ENCODE data around the gene DDX54.

Gene DDX54

GRCh38 chr12:113128802-113129663 lies 56.2 kb downstream of the DDX54 start:
- no peak overlapping the region for H3K9ac ChIP-seq (ENCODE audit: low read depth, low read length, poor library complexity, severe bottlenecking)
- no peaks in the 10 kb centered on the region for H4K20me1 ChIP-seq (ENCODE audit: insufficient read depth, low read length, poor library complexity, severe bottlenecking)
- no peaks in the 10 kb centered on the region for H3K79me2 ChIP-seq (ENCODE audit: insufficient read depth, low read length)
- H3K4me1 ChIP-seq (ENCODE audit: insufficient read depth, low read length, poor library complexity, severe bottlenecking) = no peaks in the 10 kb centered on the region
- no peak overlapping the region for H3K4me2 ChIP-seq (ENCODE audit: low read depth, low read length, poor library complexity, severe bottlenecking)
- H3K27me3 ChIP-seq (ENCODE audit: insufficient read depth, low read length, poor library complexity, severe bottlenecking) = no peaks in the 10 kb centered on the region
- no peaks in the 10 kb centered on the region for H3K9me2 ChIP-seq (replicated peaks; ENCODE audit: low read depth, low read length)
- no peaks in the 10 kb centered on the region for H3F3A ChIP-seq (ENCODE audit: low read depth)
- H3K9me3 ChIP-seq (ENCODE audit: insufficient read depth, low read depth, low read length) = no peaks in the 10 kb centered on the region
- no peak overlapping the region for H3K4me3 ChIP-seq (ENCODE audit: low read length, poor library complexity, severe bottlenecking)
- no peak overlapping the region for H2AFZ ChIP-seq (ENCODE audit: low read length)
- H3K36me3 ChIP-seq (ENCODE audit: insufficient read depth, low read length) = no peaks in the 10 kb centered on the region
- TF ChIP-seq CTCF (conservative IDR thresholded peaks at IDR 0.05; ENCODE audit: low read length) (no peak), EZH2phosphoT487 (IDR thresholded peaks at IDR 0.05; ENCODE audit: borderline replicate concordance) (no peak)

GRCh38 chr12:113127791-113128199 lies 57.5 kb downstream of the DDX54 start:
- H3K4me2 ChIP-seq (ENCODE audit: low read depth, low read length, poor library complexity, severe bottlenecking) = no peak overlapping the region
- H3K9me2 ChIP-seq (replicated peaks; ENCODE audit: low read depth, low read length) = no peaks in the 10 kb centered on the region
- no peaks in the 10 kb centered on the region for H3K27me3 ChIP-seq (ENCODE audit: insufficient read depth, low read length, poor library complexity, severe bottlenecking)
- H3K9ac ChIP-seq (ENCODE audit: low read depth, low read length, poor library complexity, severe bottlenecking) = no peak overlapping the region
- H3F3A ChIP-seq (ENCODE audit: low read depth) = no peaks in the 10 kb centered on the region
- no peak for TF ChIP-seq EZH2phosphoT487 (IDR thresholded peaks at IDR 0.05; ENCODE audit: borderline replicate concordance)
- TF ChIP-seq CTCF (conservative IDR thresholded peaks at IDR 0.05; ENCODE audit: low read length) = no peak
- H3K4me1 ChIP-seq (ENCODE audit: insufficient read depth, low read length, poor library complexity, severe bottlenecking) = no peaks in the 10 kb centered on the region
- H3K79me2 ChIP-seq (ENCODE audit: insufficient read depth, low read length) = no peaks in the 10 kb centered on the region
- peaks cover 5% of the 10 kb centered on the region for H3K9me3 ChIP-seq (ENCODE audit: insufficient read depth, low read depth, low read length)
- no peaks in the 10 kb centered on the region for H4K20me1 ChIP-seq (ENCODE audit: insufficient read depth, low read length, poor library complexity, severe bottlenecking)
- no peak overlapping the region for H3K4me3 ChIP-seq (ENCODE audit: low read length, poor library complexity, severe bottlenecking)
- no peaks in the 10 kb centered on the region for H3K36me3 ChIP-seq (ENCODE audit: insufficient read depth, low read length)
- H2AFZ ChIP-seq (ENCODE audit: low read length) = no peak overlapping the region

GRCh38 chr12:113120670-113121370 lies 64.5 kb downstream of the DDX54 start:
- no peaks in the 10 kb centered on the region for H3K36me3 ChIP-seq (ENCODE audit: insufficient read depth, low read length)
- peaks cover 5% of the 10 kb centered on the region for H3K9me3 ChIP-seq (ENCODE audit: insufficient read depth, low read depth, low read length)
- H3K4me3 ChIP-seq (ENCODE audit: low read length, poor library complexity, severe bottlenecking) = no peak overlapping the region
- no peak overlapping the region for H3K9ac ChIP-seq (ENCODE audit: low read depth, low read length, poor library complexity, severe bottlenecking)
- no peaks in the 10 kb centered on the region for H4K20me1 ChIP-seq (ENCODE audit: insufficient read depth, low read length, poor library complexity, severe bottlenecking)
- H3K79me2 ChIP-seq (ENCODE audit: insufficient read depth, low read length) = no peaks in the 10 kb centered on the region
- H3K4me2 ChIP-seq (ENCODE audit: low read depth, low read length, poor library complexity, severe bottlenecking) = no peak overlapping the region
- no peaks in the 10 kb centered on the region for H3F3A ChIP-seq (ENCODE audit: low read depth)
- TF ChIP-seq EZH2phosphoT487 (IDR thresholded peaks at IDR 0.05; ENCODE audit: borderline replicate concordance) = no peak
- no peak for TF ChIP-seq CTCF (conservative IDR thresholded peaks at IDR 0.05; ENCODE audit: low read length)
- H3K9me2 ChIP-seq (replicated peaks; ENCODE audit: low read depth, low read length) = no peaks in the 10 kb centered on the region
- no peaks in the 10 kb centered on the region for H3K4me1 ChIP-seq (ENCODE audit: insufficient read depth, low read length, poor library complexity, severe bottlenecking)
- H2AFZ ChIP-seq (ENCODE audit: low read length) = no peak overlapping the region
- H3K27me3 ChIP-seq (ENCODE audit: insufficient read depth, low read length, poor library complexity, severe bottlenecking) = no peaks in the 10 kb centered on the region
